Omental fat pad (tissue), 4 donors: ENCODE measurements around the gene UGGT1. TPM values are rescaled to one million over a fixed set of nuclear protein-coding genes. Genes with fewer than 3 reads are reported as not detected.
"Not testable (repeated sequence)": the region's sequence is repeated elsewhere in the genome, so short reads cannot be mapped to it uniquely, and the experiment has no call there.

ENCODE experiments used
- ATAC-seq: fragments of 150-250 bp; one replicate; pipeline ENCODE4 v1.9.1; 2016; ENCODE audit warnings: mild to moderate bottlenecking, moderate library complexity; ENCODE audit not compliant: low FRiP score
- DNase-seq: peaks from one replicate; pipeline ENCODE4 v3.0.0-alpha.2; 2019; ENCODE audit warnings: low spot score
- total RNA-seq, 4 donors: library from RNA; depleted of rRNA; stranded (reverse); fragments of >200 nt; gene quantifications; one replicate each; pipeline ENCODE4 v1.1.0, GENCODE V29; 2016
- TF ChIP-seq, protein P1 (sequence below), 3 donors: fragments of 450-650 bp; IDR thresholded peaks; one replicate each; pipeline ENCODE4 v1.5.1; 2016 to 2017; ENCODE audit warnings: antibody characterized with exemption in 3 of 3, mild to moderate bottlenecking in 3 of 3, moderate library complexity in 2 of 3

Gene UGGT1
- total RNA-seq, 4 donors from 2014 or later = 49.0 to 67.9 (median 66.7) TPM

DNA sequence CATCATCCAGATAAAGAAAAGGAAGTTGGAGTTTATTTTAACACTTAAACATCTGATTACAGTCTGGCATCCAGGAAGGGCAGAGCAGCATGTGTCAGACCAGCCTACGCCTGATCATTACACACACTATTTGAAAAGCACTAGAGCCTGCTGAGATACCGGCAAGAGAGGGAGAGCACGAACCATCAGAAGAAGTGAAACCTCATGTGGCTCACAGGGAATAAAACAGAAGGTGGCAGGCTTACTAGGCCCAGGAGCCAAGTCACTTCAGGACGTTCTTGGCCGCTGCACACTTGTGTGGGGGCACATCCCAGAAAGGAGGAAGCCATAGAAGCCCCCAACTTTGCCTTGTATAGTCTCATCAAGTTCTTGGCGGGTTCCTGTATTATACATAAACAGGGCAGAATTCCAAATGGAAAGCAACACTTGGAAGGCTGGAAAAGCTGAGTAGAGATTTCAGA lies 105.5 kb downstream of the UGGT1 start:
- peak; percentile 67 for ATAC-seq
- DNase-seq = no peak
- TF ChIP-seq, protein P1, sequence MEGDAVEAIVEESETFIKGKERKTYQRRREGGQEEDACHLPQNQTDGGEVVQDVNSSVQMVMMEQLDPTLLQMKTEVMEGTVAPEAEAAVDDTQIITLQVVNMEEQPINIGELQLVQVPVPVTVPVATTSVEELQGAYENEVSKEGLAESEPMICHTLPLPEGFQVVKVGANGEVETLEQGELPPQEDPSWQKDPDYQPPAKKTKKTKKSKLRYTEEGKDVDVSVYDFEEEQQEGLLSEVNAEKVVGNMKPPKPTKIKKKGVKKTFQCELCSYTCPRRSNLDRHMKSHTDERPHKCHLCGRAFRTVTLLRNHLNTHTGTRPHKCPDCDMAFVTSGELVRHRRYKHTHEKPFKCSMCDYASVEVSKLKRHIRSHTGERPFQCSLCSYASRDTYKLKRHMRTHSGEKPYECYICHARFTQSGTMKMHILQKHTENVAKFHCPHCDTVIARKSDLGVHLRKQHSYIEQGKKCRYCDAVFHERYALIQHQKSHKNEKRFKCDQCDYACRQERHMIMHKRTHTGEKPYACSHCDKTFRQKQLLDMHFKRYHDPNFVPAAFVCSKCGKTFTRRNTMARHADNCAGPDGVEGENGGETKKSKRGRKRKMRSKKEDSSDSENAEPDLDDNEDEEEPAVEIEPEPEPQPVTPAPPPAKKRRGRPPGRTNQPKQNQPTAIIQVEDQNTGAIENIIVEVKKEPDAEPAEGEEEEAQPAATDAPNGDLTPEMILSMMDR (IDR thresholded peaks at IDR 0.05) = no peak

DNA sequence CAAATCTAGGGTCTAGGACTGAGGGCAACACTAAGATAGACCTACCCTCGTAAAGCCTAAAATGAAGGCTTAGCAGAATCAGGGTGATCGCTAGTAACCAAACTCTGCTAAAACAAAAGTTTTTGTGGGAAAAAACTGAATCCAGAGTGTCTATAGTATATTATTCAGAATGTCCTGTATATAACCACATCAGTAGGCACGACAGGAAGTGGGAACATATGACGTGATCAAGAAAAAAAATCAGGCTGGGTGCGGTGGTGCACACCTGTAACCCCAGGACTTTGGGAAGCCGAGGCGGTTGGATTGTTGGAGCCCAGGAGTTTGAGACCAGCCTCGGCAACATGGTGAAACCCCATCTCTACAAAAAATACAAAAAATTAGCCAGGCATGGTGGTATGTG lies 106.1 kb downstream of the UGGT1 start:
- TF ChIP-seq, protein P1 (IDR thresholded peaks at IDR 0.05) = no peak
- DNase-seq (no peak), ATAC-seq (no peak)

DNA sequence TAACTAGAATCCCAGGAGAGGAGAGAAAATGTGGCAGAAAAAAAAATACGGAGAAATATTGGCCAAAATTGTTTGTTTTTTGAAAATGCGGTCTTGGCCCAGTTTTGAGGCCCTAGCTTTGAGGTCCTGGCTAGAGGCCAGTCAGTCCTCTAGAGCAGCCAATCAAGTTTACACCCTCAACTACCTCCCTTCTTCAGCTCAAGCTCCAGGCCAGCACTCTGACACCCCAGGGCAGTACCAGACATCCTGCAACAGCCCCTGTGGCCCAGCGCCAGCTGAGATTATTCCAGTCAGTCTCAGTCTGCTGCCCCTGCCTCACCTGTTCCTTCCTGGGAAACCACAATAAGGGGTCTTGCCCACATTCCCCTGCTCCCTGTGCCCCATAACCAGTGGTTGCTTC lies 107.7 kb downstream of the UGGT1 start:
- no peak for DNase-seq
- ATAC-seq = no peak

DNA sequence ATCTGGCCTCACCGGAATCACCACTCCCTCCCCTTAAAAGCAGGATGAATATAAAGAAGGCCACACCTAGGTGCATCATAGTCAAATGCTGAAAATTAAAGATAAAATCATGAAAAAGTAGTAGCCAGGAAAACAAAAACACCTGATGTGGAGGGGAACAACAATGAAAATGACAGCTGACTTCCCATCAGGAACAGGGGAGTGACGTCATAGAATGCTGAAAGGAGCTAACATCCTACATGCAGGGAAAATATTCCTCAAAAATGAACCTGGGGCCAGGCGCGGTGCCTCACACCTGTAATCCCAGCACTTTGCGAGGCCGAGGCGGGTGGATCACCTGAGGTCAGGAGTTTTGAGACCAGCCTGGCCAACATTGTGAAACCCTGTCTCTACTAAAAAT lies 108.1 kb downstream of the UGGT1 start:
- ATAC-seq (no peak), DNase-seq (no peak)
- TF ChIP-seq, protein P1 (IDR thresholded peaks at IDR 0.05) = no peak

More for the DNA sequence above, 107.7 kb downstream of the UGGT1 start:
- TF ChIP-seq, protein P1 (IDR thresholded peaks at IDR 0.05) = no peak

DNA sequence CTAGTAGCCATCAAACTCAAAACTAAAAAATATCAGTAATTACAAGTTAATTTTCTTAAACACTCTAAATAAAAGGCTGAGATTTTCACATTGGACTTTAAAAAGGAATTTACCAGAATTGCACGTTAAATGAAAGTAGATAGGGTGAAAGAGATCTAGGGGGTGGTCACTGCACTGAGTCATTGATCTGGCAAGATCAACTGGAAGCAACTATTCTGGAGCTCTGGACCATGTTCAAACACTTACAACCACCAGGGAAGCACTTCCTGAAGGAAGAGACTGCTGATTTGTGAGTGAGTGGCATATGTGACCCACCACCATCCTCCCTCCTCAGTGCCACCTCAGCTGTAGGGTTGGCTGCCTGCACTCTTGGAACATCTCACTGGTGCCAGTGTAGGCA lies 111.8 kb downstream of the UGGT1 start:
- no peak for DNase-seq
- no peak for ATAC-seq
- TF ChIP-seq, protein P1 (IDR thresholded peaks at IDR 0.05) = no peak

DNA sequence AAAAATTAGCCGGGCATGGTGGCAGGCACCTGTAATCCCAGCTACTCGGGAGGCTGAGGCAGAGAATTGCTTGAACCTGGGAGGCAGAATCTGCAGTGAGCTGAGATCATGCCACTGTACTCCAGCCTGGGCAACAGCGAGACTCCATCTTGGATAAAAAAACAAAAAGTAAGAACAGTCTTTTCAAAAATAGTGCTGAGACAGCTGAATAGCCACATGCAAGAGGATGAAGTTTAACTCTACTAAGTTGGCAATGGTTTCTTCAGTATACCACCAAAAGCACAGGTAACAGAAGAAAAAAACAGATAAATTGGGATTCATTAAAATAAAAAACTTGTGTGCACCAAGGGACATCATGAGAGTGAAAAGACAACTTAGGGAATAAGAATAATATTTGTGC lies 115.2 kb downstream of the UGGT1 start:
- DNase-seq = no peak
- TF ChIP-seq, protein P1 (IDR thresholded peaks at IDR 0.05) = no peak

DNA sequence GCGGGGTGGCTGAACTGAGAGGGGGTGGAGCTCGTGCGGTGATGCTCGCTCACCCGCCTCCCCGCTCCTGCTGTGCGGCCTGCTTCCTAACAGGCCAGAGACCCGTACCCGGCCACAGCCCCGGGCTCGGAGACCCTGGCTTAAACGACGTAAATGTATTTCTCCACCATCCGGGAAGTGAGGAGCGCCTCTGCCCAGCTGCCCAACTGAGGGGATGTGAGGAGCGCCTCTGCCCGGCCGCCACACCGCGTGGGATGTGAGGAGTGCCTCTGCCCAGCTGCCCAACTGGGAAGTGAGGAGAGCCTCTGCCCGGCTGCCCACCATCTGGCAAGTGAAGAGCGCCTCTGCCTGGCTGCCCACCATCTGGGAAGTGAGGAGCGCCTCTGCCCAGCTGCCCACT lies 117.0 kb downstream of the UGGT1 start:
- no peak for ATAC-seq
- TF ChIP-seq, protein P1 (IDR thresholded peaks at IDR 0.05) = no peak
- DNase-seq = no peak

More for the DNA sequence above, 115.2 kb downstream of the UGGT1 start:
- ATAC-seq = no peak

DNA sequence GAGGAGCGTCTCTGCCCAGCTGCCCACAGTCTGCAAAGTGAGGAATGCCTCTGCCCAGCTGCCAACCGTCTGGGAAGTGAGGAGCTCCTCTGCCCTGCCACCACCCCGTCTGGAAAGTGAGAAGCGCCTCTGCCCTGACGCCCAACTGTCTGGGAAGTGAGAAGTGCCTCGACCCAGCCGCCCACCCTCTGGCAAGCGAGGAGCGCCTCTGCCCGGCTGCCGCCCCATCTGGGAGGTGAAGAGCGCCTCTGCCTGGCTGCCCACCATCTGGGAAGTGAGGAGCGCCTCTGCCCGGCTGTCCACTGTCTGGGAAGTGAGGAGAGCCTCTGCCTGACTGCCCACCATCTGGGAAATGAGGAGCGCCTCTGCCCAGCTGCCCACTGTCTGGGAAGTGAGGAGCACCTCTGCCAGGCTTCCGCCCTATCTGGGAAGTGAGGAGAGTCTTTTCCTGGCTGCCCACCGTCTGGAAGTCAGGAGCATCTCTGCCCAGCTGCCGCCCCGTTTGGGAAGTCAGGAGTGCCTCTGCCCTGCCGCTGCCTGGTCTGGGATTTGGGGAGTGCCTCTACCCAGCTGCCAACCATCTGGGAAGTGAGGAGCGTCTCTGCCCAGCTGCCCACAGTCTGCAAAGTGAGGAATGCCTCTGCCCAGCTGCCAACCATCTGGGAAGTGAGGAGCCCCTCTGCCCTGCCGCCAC lies 117.8 kb downstream of the UGGT1 start:
- not testable (repeated sequence) for DNase-seq, ATAC-seq
